ENCODE results near the gene GIGYF2.

DNA sequence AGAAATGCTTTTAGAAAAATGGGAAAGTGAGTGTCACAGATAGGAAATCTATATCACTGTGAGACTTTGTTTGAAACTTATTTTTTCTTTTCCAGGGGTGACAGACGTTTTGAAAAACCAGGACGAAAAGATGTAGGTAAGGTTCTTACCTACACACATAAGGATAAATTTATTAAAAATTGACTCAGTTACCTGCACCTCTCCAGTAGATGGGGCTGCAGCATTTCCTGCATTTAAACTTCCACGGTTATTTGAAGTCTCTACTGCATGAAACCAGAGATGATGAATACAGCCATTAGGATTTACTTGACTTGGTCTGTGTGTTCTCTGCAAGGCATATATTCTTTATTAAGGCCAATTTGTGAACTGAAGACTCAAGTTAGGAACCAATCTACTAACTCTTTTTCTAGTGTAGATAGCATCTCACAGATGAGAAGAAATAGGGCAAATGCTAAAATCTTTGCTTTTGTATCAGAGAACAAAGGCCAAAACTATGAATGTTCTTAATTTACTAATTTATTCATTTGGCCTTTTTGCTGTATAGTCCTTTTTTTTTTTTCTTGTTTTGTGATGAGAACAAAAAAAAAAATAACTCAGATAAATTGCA lies 64.3 kb downstream of the GIGYF2 start:
- TF ChIP-seq, protein P1, sequence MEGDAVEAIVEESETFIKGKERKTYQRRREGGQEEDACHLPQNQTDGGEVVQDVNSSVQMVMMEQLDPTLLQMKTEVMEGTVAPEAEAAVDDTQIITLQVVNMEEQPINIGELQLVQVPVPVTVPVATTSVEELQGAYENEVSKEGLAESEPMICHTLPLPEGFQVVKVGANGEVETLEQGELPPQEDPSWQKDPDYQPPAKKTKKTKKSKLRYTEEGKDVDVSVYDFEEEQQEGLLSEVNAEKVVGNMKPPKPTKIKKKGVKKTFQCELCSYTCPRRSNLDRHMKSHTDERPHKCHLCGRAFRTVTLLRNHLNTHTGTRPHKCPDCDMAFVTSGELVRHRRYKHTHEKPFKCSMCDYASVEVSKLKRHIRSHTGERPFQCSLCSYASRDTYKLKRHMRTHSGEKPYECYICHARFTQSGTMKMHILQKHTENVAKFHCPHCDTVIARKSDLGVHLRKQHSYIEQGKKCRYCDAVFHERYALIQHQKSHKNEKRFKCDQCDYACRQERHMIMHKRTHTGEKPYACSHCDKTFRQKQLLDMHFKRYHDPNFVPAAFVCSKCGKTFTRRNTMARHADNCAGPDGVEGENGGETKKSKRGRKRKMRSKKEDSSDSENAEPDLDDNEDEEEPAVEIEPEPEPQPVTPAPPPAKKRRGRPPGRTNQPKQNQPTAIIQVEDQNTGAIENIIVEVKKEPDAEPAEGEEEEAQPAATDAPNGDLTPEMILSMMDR (conservative IDR thresholded peaks at IDR 0.05), result peak; percentile 84
- no peak for TF ChIP-seq ZFX (IDR thresholded peaks at IDR 0.05)
